ELF-1 (cell line): ENCODE measurements around the gene FMNL1.

ENCODE experiments used
- DNase-seq: peaks from one replicate; pipeline ENCODE4 v3.0.0-alpha.2; 2016; ENCODE audit warnings: low read depth, low spot score

Gene FMNL1

DNA sequence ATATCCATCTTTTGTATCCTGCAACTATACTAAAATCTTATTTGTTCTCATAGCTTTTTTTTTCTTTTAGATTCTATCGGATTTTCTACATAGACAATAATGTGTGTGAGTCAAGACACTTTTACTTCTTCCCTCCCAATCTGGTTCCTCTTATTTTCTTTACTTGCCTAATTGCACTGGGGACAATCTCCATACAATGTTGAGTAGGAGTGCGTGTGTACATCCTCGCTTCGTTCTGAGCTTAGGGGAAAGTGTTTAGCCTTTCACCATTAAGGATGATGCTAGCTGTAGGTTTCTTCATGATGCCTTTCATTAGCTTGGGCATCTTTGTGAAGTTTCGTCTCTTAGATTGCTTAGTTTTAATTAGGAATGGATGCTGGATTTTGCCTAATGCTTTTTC lies 37.3 kb downstream of the FMNL1 start:
- DNase-seq: no peak

DNA sequence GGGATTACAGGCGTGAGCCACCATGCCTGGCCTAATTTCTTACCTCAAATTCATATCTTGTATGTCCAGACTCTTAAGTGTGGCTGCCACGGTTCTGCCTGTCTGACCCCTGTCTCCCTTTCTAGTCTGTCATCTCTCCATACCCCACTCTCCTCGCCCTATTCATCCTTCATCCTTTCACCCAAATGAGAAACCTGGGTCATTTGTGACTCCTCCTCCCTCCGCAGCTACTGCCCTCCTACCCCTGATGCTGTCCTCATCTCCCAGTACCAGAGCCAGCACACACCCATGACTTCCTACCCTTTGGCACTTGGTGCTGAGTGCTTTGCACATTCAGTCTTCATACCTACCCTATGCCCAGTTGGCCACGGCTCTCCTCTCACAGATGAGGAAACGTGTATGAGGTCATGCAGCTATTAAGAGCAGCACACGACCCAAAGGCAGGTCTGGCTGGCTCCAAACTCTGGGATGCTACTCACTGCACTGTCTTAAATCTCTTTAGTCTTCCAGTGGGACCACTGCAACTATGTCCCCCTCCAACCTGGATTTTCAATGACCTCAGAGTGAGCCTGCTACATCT lies 38.6 kb downstream of the FMNL1 start:
- DNase-seq: no peak

DNA sequence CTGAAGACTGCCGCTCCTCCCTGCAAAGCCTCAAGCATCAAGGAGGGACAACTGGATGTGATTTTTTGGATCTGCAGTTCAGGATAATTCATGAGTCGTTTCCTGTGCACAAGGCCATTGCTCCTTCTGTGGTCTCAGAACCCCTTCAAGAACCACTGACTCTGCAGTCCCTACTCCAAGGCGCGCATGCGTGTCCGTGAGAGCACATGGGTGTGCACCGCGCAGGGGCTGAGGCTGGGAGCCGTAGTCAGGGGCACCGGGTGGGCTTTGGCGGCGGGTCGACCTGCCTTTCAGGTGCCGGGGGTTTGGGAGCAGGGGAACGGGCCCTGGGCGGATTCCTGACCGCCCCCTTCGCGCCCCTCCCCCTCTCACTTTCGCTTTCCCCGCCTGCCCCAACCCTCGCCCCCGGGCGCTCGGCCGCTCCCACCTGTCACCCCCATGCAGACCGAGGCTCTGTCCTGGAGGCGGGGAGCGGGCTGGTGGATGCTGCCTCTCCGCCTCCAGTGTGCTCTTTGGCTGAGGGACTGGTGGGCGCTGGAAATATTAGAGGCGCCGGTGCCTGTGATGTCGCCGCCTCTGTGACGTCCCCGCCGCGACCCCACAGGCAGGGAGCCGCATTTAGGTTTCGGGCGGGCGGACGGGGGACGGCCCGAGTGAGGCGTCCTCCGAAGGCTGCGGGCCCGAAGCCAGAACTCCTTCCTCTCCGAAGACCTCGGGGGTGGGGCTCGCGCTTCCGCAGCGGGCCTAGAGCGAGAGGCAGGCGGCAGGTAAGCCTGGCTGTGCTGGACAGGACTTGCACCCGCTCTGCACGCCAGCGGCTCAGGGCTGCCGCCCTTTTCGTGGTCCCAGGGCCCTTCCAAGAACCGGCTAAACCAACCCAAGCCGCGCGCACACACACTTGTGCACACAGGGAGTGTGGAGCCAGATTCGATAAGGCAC lies 40.2 kb downstream of the FMNL1 start, which contains the start of gene SPATA32:
Gene SPATA32, minus strand, starts transcription at position 518 of the 939 bp plus-strand sequence. Its CDS starts 78 bp downstream, at position 440.
- DNase-seq: peak; percentile 75

DNA sequence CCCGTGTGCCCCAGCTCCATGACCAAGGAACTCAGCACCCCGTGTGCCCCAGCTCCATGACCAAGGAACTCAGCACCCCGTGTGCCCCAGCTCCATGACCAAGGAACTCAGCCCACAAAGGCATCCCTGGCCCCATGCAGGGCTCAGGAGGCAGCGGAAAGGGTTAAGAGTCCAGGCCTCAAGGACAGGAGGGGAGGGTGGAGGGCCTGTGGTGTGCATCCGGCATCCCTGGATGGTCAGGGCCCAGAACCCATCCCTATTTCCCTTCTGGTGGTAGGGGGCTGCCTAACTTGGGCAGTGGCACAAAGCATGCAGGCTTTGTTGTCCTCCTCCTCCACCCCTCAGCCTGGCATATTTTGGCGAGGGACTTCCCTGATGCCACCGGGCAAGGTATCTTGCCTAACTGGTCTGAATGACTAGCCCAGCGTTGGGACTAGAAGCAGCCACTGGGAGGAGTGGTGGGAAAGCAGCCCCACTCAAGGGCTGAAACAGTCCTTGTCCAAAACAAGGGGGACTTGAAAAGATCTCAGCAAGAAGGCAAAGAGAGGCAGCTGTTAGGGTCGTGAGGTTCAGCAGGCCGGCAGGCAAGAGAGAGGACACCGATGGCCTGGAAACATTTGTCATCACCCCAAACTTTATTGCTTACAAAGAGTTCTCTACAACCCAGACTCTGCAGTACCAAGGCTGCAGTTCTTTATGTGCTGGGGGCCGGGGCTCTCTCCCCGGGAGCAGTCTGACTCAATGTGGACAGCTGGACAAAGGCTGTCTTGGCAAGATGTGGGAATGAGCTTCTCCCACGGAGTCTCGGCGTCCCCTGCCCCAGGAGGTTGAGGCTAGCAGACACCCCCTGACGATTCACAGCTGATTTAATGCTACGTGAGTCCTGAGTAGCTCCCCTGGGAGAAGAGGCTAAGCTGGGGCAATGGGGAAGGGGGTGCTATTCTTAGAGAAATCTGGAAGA lies 41.1 kb downstream of the FMNL1 start:
- no peak for DNase-seq

DNA sequence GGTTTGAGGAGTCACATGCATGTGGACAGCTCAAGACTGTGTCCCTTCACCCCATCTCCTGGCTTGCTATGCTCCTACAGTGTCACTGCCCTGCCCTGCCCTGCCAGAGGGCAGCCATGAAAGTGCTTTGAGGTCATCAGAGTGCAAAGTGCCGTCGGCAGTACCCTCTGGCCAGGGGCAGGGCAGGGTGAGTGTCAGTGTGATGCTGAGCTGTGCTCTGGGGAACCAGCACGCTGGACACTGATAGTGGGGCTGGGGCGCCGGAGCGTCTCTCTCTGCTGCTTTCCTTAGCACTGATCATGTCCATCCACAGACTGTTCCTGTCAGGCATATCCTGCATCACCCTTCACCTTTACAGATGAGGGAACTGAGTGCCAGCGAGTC lies 41.8 kb downstream of the FMNL1 start:
- no peak for DNase-seq

DNA sequence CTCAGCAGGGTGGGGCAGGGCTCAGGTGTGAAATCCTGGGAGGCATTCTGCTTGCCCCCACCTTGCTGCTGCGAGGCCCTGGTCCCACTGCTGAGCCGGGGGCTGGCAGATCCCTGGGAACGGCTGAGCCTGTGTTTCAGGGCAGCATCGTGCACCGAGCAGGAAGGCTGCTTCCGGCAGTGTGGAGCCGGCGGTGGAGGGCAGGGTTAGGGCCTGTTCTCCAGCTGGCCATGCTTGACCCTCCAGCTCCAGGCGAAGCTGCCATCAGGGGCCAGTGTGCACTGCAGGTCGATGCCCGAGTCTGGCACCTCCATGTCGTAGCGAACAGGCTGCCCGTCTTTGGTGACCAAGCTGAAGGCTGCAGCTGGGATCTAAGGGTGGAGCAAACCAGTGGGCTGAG lies 42.7 kb downstream of the FMNL1 start:
- DNase-seq: no peak

DNA sequence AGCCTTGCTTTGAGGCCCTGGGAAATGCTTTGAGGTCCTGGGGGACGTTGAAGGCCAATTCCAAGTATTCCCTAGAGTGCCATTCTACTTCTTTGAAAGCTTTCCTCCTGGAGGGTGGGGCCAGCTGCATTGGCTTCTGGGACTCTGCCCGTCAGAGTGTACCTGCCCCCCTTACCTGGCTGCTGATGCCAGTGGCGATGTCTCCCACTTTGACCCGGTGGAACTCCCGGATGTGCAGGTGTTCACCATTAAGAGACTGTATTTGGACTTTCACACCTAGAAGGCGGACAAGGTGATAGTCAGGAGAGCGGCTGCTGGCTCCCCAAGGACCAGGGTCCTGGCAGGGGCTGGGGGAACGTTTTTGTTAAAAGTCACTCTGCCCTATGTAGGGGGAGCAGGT lies 43.3 kb downstream of the FMNL1 start:
- DNase-seq: no peak

DNA sequence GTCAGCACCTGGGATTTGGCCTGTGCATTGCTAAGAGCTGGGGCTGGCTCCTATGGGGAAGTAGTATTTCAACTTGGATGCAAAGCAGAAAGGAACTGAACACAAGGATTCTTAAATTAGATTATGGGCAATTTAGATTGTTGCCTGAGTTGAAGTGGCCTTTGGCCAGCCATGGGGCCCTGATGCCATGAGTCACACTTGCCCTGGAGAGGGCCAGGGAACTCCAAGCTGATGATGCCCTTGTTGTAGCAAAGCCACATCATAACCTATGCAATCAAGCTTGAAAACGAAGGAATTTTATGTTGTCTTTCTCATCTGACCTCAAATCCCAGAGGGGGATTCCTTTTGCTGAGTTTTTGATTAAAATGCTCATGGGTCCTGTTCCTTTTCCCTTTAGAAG lies 44.1 kb downstream of the FMNL1 start:
- no peak for DNase-seq

DNA sequence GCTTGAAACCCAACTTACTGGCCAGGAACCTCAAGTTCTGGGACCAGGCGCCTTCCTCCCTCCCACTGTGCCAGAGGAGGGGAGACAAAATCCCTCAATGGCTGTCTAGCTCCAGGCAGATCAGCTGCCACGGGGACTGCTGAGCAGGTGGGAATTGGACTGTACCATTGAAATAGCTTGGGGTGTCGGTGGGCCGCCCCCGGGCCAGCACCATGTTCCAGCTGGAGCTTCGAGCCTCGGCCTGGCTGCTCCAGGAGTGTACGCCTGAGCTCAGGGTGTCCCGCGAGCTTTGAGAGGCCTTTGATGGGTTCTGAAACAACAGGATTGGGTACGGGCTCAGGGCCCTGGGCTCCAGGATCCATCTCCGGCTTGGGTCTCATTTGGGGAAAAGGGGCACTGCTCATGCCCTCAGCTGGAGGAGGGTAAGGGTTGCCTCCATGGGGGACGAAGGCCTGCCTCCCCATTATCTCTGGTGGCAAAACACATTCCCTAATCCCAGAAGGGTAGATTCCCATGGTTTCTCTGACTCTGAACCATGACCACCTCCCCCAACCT lies 44.8 kb downstream of the FMNL1 start:
- no peak for DNase-seq

DNA sequence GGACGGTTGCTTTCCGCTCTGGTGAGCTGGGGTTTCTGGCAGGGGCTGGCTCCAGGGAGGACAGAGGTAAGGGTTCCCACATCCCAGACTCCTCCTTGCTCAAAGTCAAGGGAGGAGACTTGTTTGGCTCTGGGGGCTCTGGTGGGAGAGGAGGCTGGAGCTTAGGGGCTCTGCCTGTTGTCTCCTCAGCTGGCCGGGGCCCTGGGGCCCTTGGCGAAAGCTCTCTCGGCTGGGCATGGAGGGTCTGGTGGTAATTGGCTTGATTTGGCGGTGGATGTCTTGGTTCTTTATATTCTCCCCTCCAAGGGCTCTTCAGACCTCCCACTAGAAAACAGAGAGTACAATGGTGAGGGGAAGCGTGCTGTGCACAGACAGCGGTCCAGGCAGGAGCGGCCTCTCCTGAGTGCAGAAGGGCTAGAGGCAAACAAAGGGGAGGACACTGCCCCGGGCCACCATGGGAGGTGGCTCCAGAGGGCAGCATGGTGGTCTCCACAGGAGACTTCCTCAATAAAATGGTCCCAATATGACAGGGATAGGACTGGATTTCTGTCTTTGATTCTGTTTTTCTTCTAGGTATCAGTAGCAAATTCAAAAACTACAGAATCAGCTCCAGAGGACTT lies 45.9 kb downstream of the FMNL1 start:
- no peak for DNase-seq

DNA sequence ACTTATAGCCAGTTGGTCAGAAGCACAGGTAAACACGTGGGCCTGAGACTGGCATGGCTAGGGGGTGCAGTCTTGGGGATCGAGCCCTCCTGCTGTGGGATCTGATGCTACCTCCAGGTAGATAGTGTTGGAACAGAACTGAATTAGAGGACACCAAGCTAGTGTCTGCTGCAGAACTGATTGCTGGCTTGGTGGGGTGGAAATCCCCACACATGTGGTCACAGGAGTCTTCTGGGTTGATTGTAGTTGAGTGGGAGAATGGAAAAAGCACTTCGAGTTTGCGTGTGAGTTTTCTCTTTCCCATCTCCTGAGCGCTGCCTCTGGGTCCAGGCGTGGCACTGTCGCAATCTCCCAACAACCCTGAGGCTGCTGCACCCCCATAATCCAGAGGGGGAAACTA lies 48.2 kb downstream of the FMNL1 start:
- DNase-seq: no peak

DNA sequence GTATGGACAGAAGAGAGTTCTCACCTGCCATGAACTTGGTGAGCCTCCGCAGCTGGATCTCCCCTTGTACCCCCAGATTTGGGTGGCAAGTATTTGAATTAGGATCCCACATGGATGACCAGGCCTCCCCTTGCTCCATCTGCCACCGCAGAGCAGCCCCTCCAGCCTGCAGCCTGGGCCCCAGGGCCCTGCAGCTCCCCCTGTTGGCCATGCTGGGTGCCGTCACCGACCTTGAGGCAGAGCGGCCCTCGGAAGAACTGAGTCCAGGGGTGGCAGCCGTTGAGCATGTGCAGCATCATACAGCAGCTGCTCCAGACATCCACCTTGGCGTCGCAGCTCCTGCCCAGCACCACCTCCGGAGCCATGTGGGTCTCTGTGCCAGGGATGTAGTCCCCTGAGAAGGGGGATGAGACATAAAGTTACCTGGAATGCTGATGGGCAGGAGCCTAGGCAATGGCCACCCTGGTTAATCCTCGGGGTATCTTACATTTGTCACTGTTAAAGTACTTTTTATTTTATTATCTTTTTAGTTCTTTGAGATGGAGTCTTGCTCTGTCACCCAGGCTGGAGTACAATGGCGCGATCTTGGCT lies 49.2 kb downstream of the FMNL1 start:
- peak; percentile 71 for DNase-seq

DNA sequence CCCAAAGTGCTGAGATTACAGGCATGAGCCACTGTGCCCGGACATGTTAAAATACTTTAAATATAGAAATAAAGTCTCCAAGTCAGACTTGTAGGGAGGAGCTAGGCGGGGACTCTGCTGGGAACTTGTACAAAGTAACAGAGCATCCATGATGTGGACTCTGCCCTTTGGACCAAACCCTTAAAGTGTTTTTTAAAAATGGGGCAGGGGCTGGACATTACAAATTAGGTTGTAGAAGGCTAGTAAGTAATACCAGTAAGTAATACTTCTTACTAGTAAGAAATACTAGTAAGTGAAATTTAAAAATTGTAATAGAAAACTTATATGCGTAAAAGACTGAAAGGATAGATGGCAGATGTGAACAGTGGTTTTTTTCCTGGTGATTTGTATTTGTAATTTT lies 49.9 kb downstream of the FMNL1 start:
- no peak for DNase-seq

DNA sequence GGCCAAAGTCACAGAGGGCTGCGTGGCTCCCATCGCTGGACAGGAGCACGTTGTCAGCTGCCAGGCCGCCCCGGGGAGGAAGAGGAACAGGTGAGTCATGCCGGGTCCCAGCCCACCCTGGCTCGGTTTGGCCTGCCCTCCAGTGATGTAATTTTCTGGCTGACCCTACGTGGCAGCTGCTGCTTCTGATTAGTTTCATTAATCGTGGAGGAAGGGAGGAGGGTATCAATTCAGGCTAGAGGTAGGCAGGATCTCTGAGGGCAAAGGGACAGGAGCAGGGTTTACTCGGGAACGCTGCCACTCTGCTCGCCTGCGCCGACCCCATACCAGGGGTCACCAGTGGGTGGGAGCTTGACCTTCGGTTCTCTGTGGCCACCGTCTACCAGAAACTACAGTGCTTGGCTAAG lies 51.9 kb downstream of the FMNL1 start:
- no peak for DNase-seq

DNA sequence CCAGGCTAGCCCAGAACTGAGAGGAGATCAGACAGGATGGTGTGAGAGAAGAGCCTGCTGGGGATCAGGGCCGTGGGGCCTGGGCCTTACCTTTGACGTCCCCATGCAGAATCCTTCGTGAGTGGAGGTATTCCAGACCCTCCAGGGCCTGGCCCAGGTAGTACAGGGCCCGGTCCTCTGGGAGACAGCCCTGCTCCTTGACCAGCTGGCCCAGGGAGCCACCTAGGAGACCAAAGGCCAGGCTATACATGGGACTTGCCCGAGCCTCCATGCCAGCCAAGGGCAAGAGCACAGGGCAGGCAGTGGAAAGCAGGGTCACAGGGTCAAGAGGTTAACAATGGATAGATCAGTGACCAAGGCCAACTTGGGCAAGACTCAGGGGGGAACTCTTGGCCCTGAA lies 52.3 kb downstream of the FMNL1 start:
- no peak for DNase-seq

DNA sequence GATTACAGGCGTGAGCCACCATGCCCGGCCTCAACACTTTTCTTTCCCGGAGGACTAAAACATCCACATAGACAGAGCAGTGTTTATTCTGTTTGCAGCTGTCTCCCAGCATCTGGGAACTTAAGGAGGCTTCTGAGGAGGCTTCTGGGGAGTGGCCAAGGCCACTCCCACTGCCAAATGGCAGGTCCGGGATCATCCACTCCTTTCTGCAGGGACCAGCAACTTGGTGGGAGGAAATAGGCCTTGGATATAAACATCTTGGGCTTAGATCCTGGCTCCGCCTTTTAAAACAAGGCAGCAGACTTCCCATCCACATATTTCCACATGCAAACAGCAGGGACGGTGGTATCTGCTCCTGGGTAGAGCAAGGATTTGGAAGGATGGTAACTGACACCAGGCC lies 54.3 kb downstream of the FMNL1 start:
- no peak for DNase-seq

DNA sequence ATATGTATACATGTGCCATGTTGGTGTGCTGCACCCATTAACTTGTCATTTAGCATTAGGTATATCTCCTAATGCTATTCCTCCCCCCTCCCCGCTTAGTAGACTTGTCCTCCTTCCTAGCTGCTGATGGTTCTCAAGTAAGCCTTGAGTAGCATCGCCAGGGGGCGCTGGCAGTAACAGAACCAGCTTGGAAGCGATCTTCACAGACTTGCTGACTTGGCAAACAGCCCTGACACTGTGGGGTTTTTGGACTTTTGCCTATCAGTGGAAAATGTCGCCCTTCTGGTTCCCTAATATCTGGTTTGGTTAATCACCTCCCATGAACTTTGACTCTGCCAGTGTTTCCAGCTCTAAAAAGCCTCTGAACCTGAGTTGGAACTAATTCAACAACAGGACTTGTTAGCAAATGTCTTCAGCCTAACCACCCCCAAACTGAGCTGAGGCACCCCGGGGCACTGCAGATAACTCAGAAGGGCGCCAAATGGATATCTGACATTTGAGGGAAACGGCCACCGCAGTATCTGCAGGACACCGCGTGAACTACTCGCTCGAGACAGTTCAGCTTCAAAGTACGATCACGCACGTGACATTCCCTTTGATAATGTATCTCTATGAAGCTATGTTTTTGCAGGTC lies 55.6 kb downstream of the FMNL1 start:
- DNase-seq: peak; percentile 91

DNA sequence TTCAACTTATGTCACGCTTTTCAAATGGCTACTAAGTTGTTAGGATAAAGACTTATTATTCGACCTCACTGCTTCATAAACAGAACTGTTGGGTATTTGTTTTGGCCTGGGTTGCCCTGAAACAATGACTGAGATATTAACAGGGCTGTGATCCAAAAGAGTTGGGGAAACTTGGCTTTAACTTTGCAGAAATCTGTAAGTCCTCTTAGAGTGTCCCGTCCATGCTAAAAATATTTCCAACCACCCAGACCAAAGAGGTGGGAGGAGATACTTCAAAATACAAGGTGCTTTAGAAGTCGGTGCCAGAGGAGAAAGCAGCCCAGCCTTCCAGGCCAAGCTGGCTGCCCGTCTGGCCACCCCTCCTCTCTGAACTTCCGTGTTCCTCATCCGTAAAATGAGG lies 56.3 kb downstream of the FMNL1 start:
- DNase-seq: no peak

DNA sequence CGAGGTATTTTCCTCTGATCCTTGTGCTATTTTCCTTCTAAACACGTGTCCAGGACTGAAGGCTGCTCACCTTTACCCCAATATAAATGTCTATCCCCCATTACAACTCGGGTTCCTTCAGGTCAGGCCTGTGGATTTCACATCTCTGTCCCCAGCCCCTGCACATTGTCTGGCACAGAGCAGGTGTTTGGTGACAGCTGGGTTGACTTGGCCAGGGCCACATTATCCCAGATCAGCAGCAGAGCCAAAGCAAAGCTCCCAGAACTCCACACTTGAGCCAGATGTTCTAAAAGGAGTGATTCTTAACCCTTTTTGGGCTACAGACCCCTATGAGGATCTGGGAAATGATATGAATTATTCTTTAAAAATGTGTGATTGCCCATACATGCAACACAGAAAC lies 58.2 kb downstream of the FMNL1 start:
- DNase-seq: no peak
